NB4 (cell line): ENCODE data around the gene SEMA6A.

Experiments used
- CTCF ChIP-seq: IDR thresholded peaks from one replicate; pipeline ENCODE4 v1.5.1; 2012; ENCODE audit warnings: low read depth, low read length
- MAX ChIP-seq: IDR thresholded peaks from 2 replicates; pipeline ENCODE4 v1.6.1; 2011; ENCODE audit warnings: low read depth, low read length
- MYC ChIP-seq: IDR thresholded peaks from 2 replicates; pipeline ENCODE4 v1.6.1; 2011; ENCODE audit warnings: low read depth, low read length
- POLR2A ChIP-seq: IDR thresholded peaks from 2 replicates; pipeline ENCODE4 v1.6.1; 2011; ENCODE audit warnings: mild to moderate bottlenecking; ENCODE audit not compliant: insufficient read length; ENCODE audit errors: extremely low read depth

- no peak for TF ChIP-seq CTCF
- TF ChIP-seq POLR2A = no peak
- no peak for TF ChIP-seq MAX
- TF ChIP-seq MYC = no peak
Observed at GRCh38 chr5:116502616-116503015, 72.0 kb downstream of the SEMA6A start.
